Stimulated activated CD8-positive, alpha-beta memory T cell treated with anti-CD3 and anti-CD28 coated beads, Interleukin-4, amount 100 ng/mL, for 4 hours (primary cell): Measurements from ENCODE around the gene GPR15.
A peak's percentile ranks its signal among the peaks of the same experiment; 100 is the strongest.

Experiments used
- DNase-seq, 2 donors: peaks; one replicate each; pipeline ENCODE4 v3.0.0-alpha.2; 2020; ENCODE audit warnings: low read depth in 2 of 2, low spot score in 1 of 2

GPR15 gene

DNA sequence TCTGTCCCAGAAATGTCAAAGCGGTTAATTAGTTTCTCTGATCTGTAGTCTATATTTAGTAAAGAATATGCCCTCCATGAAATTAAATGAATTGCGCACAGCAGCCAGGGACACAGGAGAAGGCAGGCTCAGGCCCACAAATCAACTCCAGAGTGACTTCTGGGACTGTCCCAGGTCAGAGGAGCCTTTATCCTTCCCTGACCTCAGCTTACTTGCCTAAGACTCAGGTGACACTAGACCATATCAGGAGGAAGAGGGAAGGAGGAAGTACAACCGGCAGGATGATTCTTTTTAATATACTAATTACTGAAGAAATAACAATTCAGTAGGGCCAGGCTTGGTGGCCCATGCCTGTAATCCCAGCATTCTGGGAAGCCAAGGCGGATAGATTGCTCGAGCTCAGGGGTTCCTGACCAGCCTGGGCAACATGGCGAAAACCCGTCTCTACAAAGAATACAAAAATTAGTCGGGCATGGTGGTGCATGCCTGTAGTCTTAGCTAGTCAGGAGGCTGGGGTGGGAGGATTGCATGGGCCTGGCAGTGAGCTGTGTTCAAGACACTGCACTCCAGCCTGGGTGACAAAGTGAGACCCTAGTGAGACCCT, 1.8 kb upstream of the GPR15 start:
- DNase-seq, result no peak

DNA sequence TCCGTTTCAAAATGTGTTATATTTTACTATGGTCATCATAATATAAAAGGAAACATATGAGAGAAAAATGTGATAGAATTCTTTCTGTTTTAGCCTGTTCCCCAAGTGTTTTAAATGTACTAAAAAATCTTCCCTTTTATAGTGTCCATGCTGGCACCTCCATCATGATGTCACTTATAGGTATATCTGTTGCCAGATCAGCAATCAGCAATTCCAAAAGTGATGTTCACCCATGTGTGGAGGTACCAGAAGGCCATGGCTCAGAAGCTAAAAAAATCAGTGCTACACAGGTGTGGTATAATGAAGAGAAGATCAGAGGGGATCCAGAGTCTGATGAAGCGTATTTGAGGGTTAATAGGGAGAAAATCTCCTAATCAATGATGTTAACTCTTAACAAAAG, 1.1 kb upstream of the GPR15 start:
- DNase-seq, result no peak

DNA sequence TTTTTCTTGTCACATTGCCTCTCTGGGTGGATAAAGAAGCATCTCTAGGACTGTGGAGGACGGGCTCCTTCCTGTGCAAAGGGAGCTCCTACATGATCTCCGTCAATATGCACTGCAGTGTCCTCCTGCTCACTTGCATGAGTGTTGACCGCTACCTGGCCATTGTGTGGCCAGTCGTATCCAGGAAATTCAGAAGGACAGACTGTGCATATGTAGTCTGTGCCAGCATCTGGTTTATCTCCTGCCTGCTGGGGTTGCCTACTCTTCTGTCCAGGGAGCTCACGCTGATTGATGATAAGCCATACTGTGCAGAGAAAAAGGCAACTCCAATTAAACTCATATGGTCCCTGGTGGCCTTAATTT, 478 bp downstream of the GPR15 start:
- no peak for DNase-seq

DNA sequence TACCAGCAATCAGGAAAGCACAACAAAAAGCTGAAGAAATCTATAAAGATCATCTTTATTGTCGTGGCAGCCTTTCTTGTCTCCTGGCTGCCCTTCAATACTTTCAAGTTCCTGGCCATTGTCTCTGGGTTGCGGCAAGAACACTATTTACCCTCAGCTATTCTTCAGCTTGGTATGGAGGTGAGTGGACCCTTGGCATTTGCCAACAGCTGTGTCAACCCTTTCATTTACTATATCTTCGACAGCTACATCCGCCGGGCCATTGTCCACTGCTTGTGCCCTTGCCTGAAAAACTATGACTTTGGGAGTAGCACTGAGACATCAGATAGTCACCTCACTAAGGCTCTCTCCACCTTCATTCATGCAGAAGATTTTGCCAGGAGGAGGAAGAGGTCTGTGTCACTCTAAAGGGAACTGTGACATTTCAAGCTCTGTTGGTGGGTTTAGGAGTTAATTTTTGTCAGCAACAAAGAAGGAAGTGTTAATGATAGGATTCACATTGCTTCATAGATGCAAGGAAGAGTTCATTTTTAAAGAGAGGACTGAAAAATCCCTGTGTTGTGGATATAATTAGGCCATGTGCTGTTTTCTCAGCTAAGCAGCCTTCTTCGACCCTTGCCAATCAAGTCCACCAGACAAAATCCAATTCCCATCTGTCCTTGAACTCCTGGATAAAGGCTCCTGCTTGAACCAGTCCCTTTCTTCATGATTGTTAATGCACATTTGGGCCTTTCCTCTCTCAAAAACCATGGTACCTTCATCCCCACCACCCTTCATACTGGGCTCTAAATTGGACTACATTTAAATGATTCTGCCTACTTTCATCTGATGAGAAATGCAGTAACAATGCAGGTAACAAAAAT, 1.2 kb downstream of the GPR15 start:
- DNase-seq, result no peak

DNA sequence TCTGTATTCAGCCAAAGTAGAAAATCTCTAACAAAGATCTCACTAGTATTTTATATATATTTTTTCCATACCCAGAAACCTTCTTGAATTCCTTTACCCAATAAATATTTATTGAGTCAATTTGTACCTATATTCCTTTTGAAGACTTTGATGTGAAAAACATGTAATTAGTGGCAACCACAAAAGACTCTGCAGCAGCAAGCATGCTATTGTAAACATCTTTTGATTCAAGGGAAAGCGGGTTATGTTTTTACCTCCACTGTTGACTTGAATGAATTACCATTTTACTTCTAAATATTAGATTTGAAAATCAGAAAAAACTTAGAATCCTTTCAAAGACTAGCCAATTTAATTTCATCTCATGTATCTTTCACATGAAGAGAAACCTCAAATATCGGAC, 2.4 kb downstream of the GPR15 start:
- no peak for DNase-seq

DNA sequence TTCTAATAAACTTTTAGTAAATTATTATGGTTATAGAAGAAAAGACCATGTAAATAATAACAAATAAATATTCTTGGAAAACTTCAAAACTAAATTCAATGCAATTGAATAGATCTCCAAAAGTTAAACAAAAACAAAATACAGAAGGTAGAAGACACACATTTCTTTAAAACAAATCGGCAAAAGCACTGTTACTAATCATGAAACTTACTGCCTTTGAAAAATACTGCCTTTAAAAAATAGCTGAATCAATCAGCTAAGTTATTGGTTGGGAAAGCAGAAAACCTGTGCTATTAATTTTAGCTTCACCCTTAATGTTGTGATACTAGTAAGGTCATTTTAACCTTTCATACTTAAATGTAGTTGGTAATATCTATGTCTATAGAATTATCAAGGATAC, 3.0 kb downstream of the GPR15 start:
- no peak for DNase-seq

DNA sequence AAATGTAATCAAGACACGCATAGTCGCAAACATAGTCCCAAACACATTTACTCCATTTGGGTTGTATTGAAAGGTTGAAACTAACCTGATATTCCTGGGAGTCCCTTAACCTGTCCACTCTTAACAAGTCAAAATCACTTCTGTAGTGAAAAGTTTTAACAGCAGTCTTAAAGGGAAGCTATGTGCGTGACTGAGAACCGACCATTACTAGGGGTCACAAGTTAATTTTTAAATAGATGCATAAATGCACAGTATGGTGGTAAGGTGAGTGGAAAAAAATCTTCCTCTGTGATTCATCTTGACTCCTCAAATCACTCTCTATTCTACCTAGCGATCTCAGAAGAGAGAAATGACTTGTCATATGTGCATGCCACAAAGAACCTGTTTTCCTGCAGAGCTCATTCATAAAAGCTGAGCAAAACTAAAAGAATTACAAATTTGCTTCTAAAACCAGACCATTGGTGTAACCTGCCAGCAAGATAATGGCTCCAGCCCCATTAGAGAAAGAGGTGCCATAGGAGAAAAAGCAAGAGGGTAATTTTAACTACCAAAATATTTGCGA, 4.8 kb downstream of the GPR15 start:
- DNase-seq, result no peak

DNA sequence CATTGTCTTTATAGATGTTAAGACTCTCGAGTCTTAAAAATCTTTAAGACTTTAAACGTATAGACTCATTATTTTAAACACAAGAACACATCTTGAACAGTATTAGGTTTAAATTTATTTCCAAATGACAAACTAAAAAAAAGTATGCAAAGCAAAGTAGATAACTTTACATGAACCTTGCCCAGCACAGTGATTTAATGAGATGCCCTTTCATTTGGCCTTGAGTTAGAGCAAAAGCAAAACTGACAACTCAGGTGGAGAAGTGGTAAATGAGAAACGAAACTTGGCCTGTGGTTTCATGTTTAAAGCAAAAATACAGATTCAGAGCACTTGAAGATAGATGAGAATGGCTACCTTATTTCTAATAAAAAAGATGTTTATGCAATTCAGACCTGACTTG, 8.6 kb downstream of the GPR15 start:
- DNase-seq, result no peak

DNA sequence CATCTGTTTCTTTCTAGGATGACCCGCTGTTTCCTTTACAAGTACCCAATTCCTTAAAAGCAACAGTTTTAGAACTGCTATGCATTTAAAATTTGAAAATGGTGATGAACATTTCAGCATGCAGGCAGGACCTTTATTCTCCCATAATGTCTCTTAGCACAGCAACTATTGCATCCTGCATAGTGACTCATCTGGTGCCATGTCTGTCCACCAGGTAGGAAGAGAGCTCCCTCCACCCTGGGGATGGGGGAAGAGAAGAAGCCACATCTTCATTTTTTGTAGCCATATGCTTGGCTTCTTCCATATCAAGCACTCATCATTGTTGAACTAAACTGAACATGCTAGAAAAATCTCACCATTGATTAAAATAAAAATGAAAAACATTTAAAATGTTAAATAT, 9.9 kb downstream of the GPR15 start:
- DNase-seq, result no peak

DNA sequence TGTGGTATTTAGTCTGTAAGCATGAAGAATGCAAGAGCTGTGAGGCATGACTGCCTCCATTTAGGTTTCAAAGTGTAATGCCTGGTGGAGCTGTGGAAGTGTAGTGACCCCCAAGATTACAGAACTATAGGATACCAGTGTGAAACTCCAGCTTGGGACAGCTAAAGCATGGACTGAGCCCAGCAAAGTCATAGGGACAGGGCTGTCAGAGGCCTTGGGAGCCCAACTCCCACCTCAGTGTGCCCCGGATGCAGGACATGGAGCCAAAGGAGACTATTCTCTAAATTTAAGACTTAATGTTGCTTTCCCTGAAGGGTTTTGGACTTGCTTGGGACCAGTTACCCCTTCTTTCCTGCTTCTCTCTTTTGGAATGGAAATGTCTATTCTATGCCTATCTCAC, 10.8 kb downstream of the GPR15 start:
- no peak for DNase-seq

DNA sequence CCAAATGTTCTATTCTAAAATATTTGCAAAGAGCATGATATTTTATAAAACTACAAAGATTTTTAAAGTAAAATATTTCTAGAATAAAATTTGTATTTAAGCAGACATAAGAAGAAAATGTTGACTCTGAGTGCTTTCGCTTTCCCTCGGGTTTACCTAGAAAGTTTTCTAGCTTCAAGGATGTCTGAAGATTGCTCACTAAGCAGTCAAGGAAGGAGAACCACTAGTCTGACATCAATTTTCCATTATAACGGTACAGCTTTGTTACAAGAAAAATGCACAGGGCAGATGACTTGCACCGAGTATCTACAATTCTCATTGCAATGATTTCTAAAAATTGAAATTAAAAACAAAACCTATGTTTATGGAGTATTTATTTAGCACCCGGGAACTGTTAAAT, 14.2 kb downstream of the GPR15 start:
- no peak for DNase-seq

DNA sequence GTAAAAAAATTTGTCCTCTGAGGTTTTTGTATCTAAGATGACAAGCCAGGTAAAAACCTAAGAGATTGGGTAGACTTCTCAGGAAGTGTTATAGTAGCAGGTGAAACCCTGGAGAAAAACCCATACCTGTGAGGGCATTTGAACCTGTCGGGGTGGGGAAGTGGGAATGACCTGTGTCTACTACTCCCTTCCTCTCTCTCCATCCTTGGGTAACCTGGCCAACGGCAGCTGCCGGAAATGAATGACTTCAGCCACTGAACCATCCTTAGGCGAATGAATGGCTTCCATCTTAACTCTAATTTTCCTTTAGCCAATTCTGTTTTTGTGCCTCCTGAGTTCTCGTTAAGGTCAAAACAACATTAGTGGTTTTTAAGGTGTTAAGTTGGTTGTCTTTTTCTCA, 16.8 kb downstream of the GPR15 start:
- no peak for DNase-seq

DNA sequence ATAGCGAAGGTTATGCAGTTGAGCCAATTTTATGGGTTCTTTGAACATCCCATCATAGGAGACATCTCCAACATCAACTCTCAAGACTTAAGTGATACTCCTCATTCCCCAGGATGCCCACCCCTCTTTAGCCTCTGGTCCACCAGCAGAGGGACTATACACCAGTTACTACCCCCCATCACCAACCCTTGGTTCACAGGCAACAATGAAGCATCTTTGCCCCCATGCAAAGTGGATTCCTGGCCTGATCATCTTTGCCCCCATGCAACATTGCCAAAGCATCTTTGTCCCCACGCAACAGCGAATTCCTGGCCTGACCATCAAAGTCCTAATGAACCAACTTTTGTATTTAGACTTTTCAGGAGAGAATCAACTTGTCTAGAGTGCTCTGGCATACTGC, 19.1 kb downstream of the GPR15 start:
- no peak for DNase-seq

DNA sequence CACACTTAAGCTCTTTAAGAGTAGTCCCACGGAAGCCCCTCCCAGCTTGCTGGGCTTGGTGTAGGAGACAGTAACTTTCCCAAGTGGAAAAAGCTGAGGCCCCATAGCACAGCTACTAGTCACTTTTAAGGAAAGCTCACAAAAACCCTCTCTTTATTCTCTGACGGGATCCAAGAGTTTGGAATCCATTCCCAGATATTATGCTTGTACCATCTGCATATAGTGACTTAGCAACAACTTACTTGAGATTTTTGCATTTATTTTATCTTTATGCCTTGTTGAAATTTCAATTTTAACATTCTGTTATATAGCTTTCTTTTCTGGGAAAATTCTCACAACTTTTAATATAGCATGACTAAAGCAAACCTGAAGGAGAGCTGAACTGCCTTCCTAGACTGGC, 19.5 kb downstream of the GPR15 start:
- DNase-seq, result no peak

DNA sequence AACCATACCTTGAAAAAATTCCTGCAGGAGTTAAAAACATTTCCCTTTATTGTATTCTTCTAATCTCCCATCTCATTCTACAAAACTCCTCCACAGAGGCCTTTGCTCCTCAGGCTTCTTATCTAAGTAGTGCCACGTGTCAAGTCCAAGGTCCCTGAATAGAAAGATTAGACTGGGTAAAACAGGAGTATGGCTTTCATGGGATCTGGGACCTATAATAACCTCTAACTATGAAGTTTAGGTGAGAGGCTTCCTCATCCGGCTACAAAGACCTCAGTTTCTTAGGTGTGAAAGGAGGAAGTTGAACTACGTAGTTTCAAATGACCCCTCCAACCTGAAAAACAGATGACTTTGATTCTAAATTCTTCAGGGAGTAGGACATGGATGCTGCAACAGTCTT, 20.0 kb downstream of the GPR15 start:
- DNase-seq, result no peak

DNA sequence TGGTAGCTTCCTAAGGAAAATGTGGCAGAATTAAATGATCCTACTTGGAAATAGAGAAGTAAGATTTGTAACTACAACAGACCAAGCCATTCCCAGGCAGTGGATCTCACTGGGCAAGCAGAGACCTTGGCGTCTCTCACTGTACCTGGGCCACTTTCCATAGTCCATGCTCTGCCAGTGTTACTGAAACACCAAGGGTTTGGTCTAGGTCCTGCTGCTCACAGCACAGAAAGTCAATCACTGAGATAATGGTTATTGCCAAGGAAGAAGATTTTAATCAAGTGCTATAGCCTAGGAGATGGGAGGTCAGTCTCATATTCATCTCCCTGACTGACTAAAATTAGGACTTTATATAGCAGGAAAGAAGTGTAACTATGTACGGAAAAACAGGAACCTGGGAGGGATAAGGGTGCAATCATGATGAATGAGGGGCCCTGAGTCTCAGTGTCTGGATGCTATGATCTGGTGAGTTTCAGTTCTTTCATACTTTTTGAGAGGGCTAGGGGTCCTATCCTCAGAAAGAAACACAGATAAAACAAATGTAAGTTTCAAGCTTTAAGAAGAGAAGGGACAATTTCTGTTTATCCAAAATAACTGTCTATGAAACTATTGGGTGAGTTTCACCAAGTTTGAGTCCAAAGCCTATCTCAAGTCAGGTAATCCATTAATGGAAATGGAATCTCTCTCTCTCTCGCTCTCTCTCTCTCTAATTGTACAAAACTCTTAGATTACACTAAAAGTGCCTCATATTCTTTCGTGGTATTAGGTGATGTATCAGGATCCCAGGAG, 20.6 kb downstream of the GPR15 start:
- DNase-seq, result no peak

DNA sequence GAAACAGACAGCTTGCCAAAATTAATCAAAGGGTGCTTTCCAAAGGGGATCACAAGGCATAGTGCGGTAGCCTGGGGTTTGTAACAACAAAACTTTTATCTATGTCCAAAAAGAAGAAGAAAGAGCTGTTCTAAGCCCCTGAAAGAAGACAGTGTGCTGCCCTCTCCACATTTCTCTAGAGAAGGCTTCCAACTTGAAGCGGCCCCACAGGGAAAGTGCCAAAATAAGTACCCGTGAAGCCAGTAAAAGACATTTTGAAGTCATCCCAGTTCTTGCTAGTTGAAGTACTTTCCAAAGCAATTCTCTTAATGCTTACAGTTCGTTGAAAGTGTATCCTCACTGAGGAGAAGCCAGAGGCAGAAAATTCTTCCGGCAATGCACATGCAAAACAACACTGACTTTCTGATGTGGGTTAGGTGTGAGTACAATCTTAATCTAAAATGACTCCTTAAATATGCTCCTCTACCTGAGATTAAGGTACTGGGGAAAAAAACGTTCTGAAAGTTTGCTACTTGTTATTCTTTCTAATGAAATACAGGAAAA, 21.3 kb downstream of the GPR15 start:
- no peak for DNase-seq

DNA sequence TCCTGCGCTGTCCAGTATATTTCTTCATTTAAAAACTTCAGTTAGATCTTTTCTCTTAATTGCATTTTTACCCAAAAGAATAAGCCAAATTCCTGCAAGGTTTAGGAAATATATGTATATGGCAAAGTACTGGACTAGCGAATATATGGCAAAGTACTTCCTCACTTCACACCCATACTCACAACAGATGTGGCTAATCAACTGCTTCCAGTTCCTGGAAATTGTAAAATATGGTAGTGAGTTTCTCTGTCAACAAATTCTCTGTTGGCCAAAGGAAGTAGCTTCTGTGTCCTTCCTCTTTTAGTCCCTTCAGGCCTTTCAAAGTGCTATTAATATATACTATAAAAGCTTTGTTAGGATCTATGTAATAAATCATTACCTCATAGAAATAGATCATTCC, 22.0 kb downstream of the GPR15 start:
- DNase-seq, result no peak

DNA sequence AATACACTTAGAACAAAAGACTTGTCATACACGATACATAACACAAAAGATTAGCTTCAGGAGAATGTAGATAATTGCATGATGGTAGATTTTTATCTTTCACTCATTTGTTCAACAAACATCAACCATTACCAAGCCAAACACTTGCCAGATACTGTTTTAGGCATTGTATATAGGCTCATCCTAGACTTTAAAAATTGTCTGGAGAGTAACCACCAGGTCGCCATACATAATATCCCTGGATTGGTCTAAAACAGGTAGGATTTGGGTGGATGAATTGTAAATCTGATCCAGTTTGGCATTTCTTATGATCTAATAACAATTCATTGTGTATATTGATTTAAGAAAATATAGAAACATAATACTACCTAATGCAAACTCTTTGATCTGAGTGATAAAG, 22.8 kb downstream of the GPR15 start:
- DNase-seq, result no peak

DNA sequence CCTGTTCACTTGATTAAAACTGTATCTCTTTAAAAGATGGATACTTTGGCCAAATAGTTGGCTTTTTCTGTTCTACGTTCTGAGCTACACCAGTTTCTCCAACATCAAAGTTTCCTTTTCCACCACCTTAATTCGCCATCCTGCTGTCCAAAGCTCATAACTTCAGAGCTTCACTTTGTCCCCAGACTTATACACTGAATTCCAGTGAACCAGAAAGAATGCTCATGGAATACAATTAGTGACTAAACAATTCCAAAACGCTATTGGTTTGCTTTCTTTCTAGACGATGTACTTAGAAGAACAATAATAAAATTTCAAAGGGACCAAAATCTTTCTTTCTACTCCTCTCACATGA, 23.2 kb downstream of the GPR15 start:
- DNase-seq, result no peak

DNA sequence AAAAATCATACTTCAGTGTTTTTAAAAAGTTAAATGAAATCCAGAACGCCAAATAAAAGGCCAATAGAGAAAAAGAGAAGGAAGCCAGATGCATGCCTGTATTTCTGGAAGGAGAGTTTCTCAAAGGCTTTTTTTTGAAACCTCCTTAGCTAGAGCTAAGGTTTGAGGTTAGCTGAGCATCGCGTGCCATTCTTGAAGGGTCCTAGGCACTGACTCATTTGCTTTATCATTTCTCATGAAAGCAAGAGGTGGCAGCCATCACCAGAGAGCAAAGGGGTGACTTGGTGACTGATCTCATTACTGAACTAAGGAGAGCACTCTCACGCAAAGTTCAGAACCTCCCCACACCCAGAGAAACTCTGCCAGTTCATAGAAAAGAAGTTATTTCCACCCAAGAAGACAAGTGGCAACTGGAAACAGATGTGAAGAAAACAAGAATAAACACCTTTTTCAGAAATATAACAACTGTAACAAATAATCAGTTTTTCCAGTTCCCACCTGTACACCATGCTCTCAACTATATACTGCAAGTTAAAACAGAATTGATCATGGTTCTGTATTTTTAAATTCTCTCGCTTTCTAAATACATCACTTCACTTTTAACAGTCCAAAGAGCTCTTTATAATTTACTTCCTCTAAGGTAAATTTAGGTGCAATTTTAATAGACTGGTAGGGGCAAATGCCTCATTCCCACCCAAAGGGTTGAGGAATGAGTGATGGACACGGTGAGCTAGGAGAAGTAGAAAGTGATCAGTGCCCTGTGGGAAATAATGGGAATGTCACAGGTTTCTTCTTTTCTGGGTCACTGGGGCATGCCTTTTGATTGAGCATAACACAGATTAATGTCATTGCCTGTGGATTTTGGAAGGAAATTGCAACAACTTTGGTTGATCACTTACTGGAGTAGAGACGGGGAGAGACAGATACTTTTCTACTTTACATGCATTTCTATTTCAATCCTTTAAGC, 24.7 kb downstream of the GPR15 start:
- DNase-seq, result peak; percentile 27 to 49
